HG02973 (cell line): ENCODE results near the gene ACTR1B.
"Not testable (repeated sequence)": the region's sequence is repeated elsewhere in the genome, so short reads cannot be mapped to it uniquely, and the experiment has no call there.

Experiments used
- ATAC-seq: cut with Tn5 transposase; IDR thresholded peaks from one replicate; pipeline ENCODE4 v1.9.1; 2021; ENCODE audit warnings: moderate library complexity; ENCODE audit not compliant: unreplicated experiment

The ACTR1B gene

GRCh38 chr2:97659256-97660043 lies 4.4 kb downstream of the ACTR1B start:
- ATAC-seq: no peak

GRCh38 chr2:97658691-97659157 lies 5.1 kb downstream of the ACTR1B start:
- no peak for ATAC-seq

- no peak for ATAC-seq
Measured at GRCh38 chr2:97657986-97658690, 5.7 kb downstream of the ACTR1B start.

GRCh38 chr2:97656905-97657587 lies 6.8 kb downstream of the ACTR1B start:
- ATAC-seq: no peak

GRCh38 chr2:97656129-97656755 lies 7.6 kb downstream of the ACTR1B start:
- no peak for ATAC-seq

GRCh38 chr2:97654791-97655190 lies 9.1 kb downstream of the ACTR1B start:
- no peak for ATAC-seq

- no peak for ATAC-seq
Measured at GRCh38 chr2:97654309-97654708, 9.5 kb downstream of the ACTR1B start.

- ATAC-seq: no peak
Measured at GRCh38 chr2:97653874-97654273, 10.0 kb downstream of the ACTR1B start.

- no peak for ATAC-seq
Measured at GRCh38 chr2:97653473-97653872, 10.4 kb downstream of the ACTR1B start.

- no peak for ATAC-seq
Measured at GRCh38 chr2:97651114-97651513, 12.7 kb downstream of the ACTR1B start.

GRCh38 chr2:97646977-97647376 lies 16.9 kb downstream of the ACTR1B start:
- no peak for ATAC-seq

- peak; percentile 88 for ATAC-seq
Measured at GRCh38 chr2:97645695-97646629, 17.9 kb downstream of the ACTR1B start, which contains the start of gene COX5B. Gene COX5B (plus strand): TSS chr2:97646062. CDS start chr2:97646087, 25 bp downstream.

- peak; percentile 16 for ATAC-seq
Measured at GRCh38 chr2:97645112-97645694, 18.6 kb downstream of the ACTR1B start.

- no peak for ATAC-seq
Measured at GRCh38 chr2:97644023-97644717, 19.7 kb downstream of the ACTR1B start.

- not testable (repeated sequence) for ATAC-seq
Measured at GRCh38 chr2:97626049-97626430, 37.8 kb downstream of the ACTR1B start.

- ATAC-seq: not testable (repeated sequence)
Measured at GRCh38 chr2:97625354-97626048, 38.3 kb downstream of the ACTR1B start.

- not testable (repeated sequence) for ATAC-seq
Measured at GRCh38 chr2:97622976-97623375, 40.9 kb downstream of the ACTR1B start.

- ATAC-seq: not testable (repeated sequence)
Measured at GRCh38 chr2:97620492-97620891, 43.4 kb downstream of the ACTR1B start.
